Hematopoietic multipotent progenitor cell treated with erythropoietin and hydrocortisone succinate and interleukin-3 and kit ligand, for 15 days (in vitro differentiated cells): Measurements from ENCODE around the gene LONP2.
"Not testable (repeated sequence)": the region's sequence is repeated elsewhere in the genome, so short reads cannot be mapped to it uniquely, and the experiment has no call there.

Source experiments
- DNase-seq: peaks from one replicate; pipeline ENCODE4 v3.0.0-alpha.2; 2015; ENCODE audit warnings: low spot score

LONP2 gene

GRCh38 chr16:48394355-48394703, 150.2 kb downstream of the LONP2 start:
- DNase-seq, result no peak

DNA sequence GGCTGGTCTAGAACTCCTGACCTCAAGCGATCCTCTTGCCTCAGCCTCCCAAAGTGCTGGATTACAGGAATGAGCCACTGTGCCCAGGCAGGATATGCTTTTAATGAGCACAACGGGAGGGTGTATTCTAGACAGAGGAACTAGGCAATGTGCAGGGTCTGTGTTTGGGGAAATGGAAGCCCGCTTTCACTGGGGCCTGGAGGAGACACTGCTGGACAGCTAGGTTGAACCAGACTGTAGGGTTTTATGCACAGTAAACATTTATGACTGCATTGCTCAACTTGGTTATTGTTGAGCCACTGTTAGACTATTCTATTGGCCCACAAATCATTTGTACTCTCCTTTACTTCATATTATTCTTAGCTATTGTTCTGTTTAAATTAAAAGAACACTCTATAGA, 151.3 kb downstream of the LONP2 start:
- DNase-seq, result no peak

- DNase-seq, result not testable (repeated sequence)
Observed at GRCh38 chr16:48402547-48402946, 158.4 kb downstream of the LONP2 start.

DNA sequence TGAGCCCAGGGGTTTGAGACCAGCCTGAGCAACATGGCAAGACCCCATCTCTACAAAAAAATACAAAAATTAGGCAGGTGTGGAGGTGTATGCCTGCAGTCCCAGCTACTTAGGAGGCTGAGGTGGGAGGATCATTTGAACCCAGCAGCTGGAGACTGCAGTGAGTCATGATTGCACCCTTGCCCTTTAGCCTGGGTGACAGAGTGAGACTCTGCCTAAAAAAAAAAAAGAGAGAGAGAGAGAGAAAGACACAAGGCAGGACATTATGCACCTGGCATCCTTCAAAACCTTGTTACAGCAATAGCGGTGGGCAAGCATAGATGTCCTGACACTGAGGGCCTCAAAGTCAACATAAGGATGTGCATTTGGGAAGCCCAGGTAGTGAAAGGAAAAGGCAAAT, 161.1 kb downstream of the LONP2 start:
- no peak for DNase-seq

DNA sequence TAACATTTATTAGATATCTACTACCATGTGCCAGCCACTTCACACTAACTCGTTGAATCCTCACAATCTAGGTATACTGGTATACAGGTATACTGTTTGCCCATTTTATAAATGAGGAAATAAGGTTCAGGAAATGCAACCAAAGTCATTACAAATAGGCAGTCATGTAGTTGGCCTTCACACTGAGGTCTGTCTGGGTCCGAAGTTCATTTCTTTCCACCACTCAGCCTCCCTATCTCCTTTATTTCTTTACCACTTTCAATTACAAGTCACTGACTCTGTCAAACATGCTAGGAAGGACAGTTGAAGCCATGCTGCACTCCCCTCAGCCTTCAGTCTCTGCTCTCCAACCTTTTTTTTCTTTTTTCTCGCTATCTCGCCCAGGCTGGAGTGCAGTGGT, 161.8 kb downstream of the LONP2 start:
- no peak for DNase-seq
